KOPT-K1 (cell line): ENCODE results near the gene MINDY4.

Source experiments
- H3K27ac ChIP-seq: fragments of 200-600 bp; sonication (generic); 2 replicates; pipeline ENCODE4 v1.5.1; 2016; ENCODE audit warnings: antibody characterized with exemption, mild to moderate bottlenecking, low read depth, low read length; ENCODE audit not compliant: poor library complexity, severe bottlenecking
- H3K36me3 ChIP-seq: fragments of 200-600 bp; sonication (generic); 2 replicates; pipeline ENCODE4 v1.5.1; 2017; ENCODE audit warnings: antibody characterized with exemption, mild to moderate bottlenecking, low read length, moderate library complexity; ENCODE audit not compliant: insufficient read depth
- H3K9me3 ChIP-seq: fragments of 200-600 bp; sonication (generic); 2 replicates; pipeline ENCODE4 v1.5.1; 2017; ENCODE audit warnings: antibody characterized with exemption, low read length, mild to moderate bottlenecking; ENCODE audit not compliant: insufficient read depth, poor library complexity, severe bottlenecking

MINDY4 gene

GRCh38 chr7:30912731-30912985 is 141.4 kb downstream of the MINDY4 start:
- H3K9me3 ChIP-seq = no peaks in the 10 kb centered on the region
- no peak overlapping the region for H3K27ac ChIP-seq
- no peaks in the 10 kb centered on the region for H3K36me3 ChIP-seq

GRCh38 chr7:30912986-30913811 is 142.0 kb downstream of the MINDY4 start:
- Histone ChIP-seq H3K36me3 (no peaks in the 10 kb centered on the region), H3K9me3 (no peaks in the 10 kb centered on the region), H3K27ac (no peak overlapping the region)

GRCh38 chr7:30913821-30914515 is 142.8 kb downstream of the MINDY4 start:
- no peak overlapping the region for H3K27ac ChIP-seq
- no peaks in the 10 kb centered on the region for H3K36me3 ChIP-seq
- H3K9me3 ChIP-seq = no peaks in the 10 kb centered on the region

DNA sequence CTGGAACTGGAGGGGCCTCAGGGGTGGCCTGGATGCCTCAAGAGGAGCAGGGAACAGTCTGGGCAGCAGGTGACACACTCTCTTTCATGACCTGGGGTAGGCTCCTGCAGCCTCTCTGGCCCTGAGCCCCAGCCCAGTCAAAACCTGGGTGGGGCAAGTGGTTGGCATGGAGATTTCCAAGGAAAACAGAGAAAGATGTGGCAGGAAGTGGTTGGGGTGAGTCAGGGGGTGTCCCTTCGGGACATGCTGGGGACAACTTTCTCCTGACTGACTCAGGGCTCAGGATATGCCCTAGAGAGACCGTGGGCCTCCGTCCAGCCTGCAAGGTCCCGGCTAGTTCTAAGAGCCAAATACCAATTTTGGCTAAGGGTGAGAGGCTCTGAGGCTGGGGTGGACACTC is 143.4 kb downstream of the MINDY4 start:
- no peak overlapping the region for H3K27ac ChIP-seq
- H3K36me3 ChIP-seq = no peaks in the 10 kb centered on the region
- H3K9me3 ChIP-seq = no peaks in the 10 kb centered on the region

DNA sequence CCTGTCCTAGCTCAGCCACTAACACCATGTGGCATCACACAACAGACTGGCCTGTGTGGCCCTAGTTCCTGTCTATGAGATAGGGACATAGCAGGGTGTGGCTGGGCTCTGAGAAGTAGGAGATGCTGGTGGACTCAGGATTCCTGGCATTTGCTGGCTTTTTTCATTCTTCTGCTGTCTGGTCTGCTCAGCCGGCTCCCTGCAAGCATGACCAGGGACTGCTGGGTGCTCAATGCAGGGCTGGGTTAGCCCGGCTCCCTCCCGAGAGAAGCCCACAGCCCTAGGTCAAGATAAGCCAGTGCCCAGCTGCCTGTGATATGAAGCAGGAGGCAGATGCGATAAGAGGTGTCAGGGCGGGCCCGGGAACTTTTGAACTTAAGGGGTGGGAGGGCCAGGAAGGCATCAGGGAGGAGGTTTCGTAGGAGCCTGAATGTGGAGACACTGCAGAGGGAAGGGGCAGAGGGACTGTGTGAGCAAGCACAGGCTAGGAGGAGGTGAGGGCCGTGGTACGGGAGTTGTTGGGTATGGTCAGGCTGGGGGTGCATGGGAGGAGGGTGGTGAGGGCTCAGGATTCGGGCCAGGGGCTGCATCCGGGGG is 143.9 kb downstream of the MINDY4 start:
- Histone ChIP-seq H3K36me3 (no peaks in the 10 kb centered on the region), H3K9me3 (no peaks in the 10 kb centered on the region), H3K27ac (no peak overlapping the region)

DNA sequence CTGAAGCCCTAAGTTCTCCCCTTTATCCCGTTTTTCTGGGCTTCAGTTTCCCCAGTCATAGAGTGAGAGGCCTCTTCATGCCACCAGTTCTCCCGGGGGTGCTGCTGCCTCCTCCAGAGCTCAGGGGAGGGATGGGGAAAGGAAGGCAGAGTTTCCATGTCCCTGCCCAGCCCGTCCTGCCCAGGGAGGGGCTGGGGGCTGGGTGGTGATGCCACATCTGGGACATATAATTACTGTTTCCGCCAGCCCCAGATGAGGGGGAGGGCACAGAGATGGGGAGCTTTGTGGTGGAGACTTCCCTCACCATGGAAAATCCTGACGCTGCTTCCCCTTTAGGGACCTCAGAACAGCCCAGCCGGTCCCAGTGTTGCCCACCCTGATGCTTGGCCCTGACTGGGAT is 144.5 kb downstream of the MINDY4 start:
- H3K27ac ChIP-seq = no peak overlapping the region
- no peaks in the 10 kb centered on the region for H3K36me3 ChIP-seq
- H3K9me3 ChIP-seq = no peaks in the 10 kb centered on the region

GRCh38 chr7:30916255-30916654 is 145.0 kb downstream of the MINDY4 start:
- Histone ChIP-seq H3K9me3 (no peaks in the 10 kb centered on the region), H3K36me3 (no peaks in the 10 kb centered on the region), H3K27ac (no peak overlapping the region)

- H3K36me3 ChIP-seq = no peaks in the 10 kb centered on the region
- no peaks in the 10 kb centered on the region for H3K9me3 ChIP-seq
Measured at GRCh38 chr7:30916767-30917166, 145.6 kb downstream of the MINDY4 start.

DNA sequence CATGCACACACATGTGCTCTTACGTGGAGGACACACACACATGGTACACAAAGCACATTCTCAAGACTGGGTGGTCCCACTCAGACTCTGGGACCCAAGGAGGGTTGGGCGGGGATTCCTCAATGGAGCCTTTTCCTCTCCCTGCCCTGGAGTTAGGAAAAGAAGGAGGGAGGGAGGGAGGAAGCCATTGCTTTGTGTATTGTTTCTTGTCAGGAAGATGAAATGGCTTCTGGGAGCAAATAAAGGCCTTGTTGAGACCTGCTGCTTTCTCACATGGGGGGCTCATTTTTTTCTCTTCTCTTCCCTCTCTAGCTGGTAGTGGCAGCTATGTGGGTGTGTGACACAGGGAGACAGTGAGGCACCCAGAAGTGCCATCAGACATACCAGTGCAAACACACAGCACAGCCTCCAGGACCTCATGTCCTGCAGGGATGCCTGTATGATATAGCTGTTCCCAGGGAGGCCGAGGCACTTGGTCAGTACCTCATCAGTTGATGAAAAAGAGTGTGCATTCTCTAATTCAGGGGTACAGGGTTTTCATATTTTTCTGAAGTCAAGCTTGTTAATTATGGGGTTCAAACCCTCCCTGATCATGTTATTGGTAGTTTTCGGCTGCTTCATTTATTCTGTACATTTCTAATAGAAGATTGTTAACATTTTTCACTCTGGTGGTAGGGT is 146.1 kb downstream of the MINDY4 start:
- Histone ChIP-seq H3K36me3 (no peaks in the 10 kb centered on the region), H3K9me3 (no peaks in the 10 kb centered on the region), H3K27ac (no peak overlapping the region)

More at GRCh38 chr7:30916767-30917166, 145.6 kb downstream of the MINDY4 start:
- no peak overlapping the region for H3K27ac ChIP-seq

DNA sequence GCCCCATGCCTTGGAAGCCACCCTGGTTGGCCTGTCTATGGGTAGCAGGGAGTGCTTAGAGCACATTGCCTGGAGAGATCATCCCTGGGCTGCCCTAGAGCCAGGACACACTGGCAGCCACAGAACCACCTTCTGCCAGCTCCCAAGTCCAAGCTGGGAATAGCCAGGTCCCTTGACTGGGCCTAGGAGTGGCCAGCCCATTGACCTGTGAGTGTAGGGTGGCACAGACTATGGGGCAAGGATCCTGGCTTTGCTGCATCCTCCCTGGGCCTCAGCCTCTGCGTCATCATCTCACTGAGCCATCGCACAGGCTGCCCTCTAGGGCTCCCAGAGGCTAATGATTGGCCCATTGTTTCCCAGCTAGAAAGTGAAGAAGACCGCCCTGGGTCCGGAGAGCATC is 147.5 kb downstream of the MINDY4 start:
- Histone ChIP-seq H3K27ac (no peak overlapping the region), H3K9me3 (no peaks in the 10 kb centered on the region), H3K36me3 (no peaks in the 10 kb centered on the region)

- H3K9me3 ChIP-seq = no peaks in the 10 kb centered on the region
- no peaks in the 10 kb centered on the region for H3K36me3 ChIP-seq
- no peak overlapping the region for H3K27ac ChIP-seq
Measured at GRCh38 chr7:30920021-30920583, 148.9 kb downstream of the MINDY4 start.

- Histone ChIP-seq H3K9me3 (no peaks in the 10 kb centered on the region), H3K36me3 (no peaks in the 10 kb centered on the region), H3K27ac (no peak overlapping the region)
Measured at GRCh38 chr7:30920584-30921539, 149.6 kb downstream of the MINDY4 start.

- no peaks in the 10 kb centered on the region for H3K36me3 ChIP-seq
- no peak overlapping the region for H3K27ac ChIP-seq
- peaks cover under 1% of the 10 kb centered on the region for H3K9me3 ChIP-seq
Measured at GRCh38 chr7:30921540-30922401, 150.6 kb downstream of the MINDY4 start.
